Psoas muscle (tissue), 8 donors: ENCODE data around the gene IRAK1. TPM values are rescaled to one million over a fixed set of nuclear protein-coding genes. Genes with fewer than 3 reads are reported as not detected.

ENCODE experiments used
- ATAC-seq, 4 donors: fragments of 200-7000 bp; cut with Tn5 transposase; one replicate each; pipeline ENCODE4 v1.9.1; 2020; ENCODE audit warnings: moderate library complexity in 3 of 4, mild to moderate bottlenecking in 2 of 4
- DNase-seq, 2 donors: peaks; one replicate each; pipeline ENCODE4 v3.0.0-alpha.2; 2020
- H3K27ac ChIP-seq: fragments of 200-600 bp; one replicate; pipeline ENCODE4 v1.8.0; 2022
- H3K27me3 ChIP-seq, 3 donors: fragments of 200-600 bp in 1 of 3; one replicate each; pipeline versions ENCODE4 v1.6.1 to v1.8.0; 2013 to 2022; ENCODE audit warnings: low read length in 2 of 3, mild to moderate bottlenecking in 2 of 3, moderate library complexity in 1 of 3; ENCODE audit not compliant: insufficient read depth in 3 of 3
- H3K36me3 ChIP-seq, 2 donors: fragments of 200-600 bp in 1 of 2; one replicate each; pipeline versions ENCODE4 v1.6.1 to v1.8.0; 2013 to 2022; ENCODE audit warnings: low read depth in 1 of 2, mild to moderate bottlenecking in 1 of 2, moderate library complexity in 1 of 2; ENCODE audit not compliant: insufficient read depth in 1 of 2
- H3K4me1 ChIP-seq: fragments of 200-600 bp; one replicate; pipeline ENCODE4 v1.8.0; 2022
- H3K4me3 ChIP-seq: fragments of 200-600 bp; one replicate; pipeline ENCODE4 v1.8.0; 2022; ENCODE audit warnings: mild to moderate bottlenecking
- H3K9me3 ChIP-seq: fragments of 200-600 bp; one replicate; pipeline ENCODE4 v1.8.0; 2022
- WGBS, 3 donors: extraction: QIAGEN DNeasy Blood & Tissue Kit; methylation state at CpG; one replicate each; pipeline versions ENCODE4 v1.1.6 to v1.1.7; 2013; 5-methylcytosine and 5-hydroxymethylcytosine counted together
- intact Hi-C, 2 donors: fragments of 100-400 bp; cut with DNase I; formaldehyde crosslinking; loops; one replicate each; pipeline versions ENCODE4 v1.11.0 to v1.14.2; 2022
- polyA plus RNA-seq, 3 donors: library from polyadenylated mRNA; stranded (reverse); fragments of 200-250 nt; gene quantifications; one replicate each; pipeline ENCODE4 v1.2.3, GENCODE V29; 2013
- total RNA-seq, 4 donors: library from RNA; stranded (reverse); fragmentation: NEBNext Ultra II Directional in 2 of 4; extraction: Animal tissue kit (Norgen Biotek cat#: 25700) in 2 of 4; gene quantifications; one replicate each; pipeline versions ENCODE4 v1.2.1 to v1.2.4, GENCODE V29; 2021 to 2023
- TF ChIP-seq, protein P1 (sequence below): fragments of 200-600 bp; IDR thresholded peaks from one replicate; pipeline ENCODE4 v1.8.0; 2022; ENCODE audit warnings: antibody characterized with exemption
- donor health status: healthy with polysubstance abuse.
- donor health status: DM: no; HTN: no; CAD: no; lungs with moderate emphysema.
- donor health status: Bipolar disorder and iron deficiency.
- donor health status: healthy.
- donor health status: DM: yes; HTN: yes; CAD: no.
- donor health status: DM: no; HTN: no; CAD: no.
- donor health status: DM: no; HTN: no; CAD: no.
- donor health status: DM: yes; HTN: yes; CAD: no.

The IRAK1 gene
- total and polyA plus RNA-seq, 7 donors, result 56.1 to 368 (median 127) TPM

DNA sequence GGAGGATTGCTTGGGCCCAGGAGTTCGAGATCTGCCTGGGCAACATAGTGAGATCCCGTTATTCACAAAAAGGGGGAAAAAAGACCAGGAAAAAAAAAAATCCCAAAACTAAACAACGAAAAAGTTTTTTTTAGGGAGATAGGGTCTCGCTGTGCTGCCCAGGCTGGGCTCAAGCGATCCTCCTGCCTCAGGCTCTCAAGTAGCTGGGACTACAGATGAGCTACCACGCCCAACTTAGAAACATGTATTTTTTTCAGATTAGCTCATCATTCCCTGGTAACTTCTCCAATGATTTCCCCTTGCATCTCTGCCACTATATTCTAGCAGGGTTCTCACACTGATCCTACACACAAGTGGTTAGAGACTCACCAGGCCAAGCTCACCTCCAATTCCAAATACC is 24.4 kb upstream of the IRAK1 start:
- ATAC-seq (no peak), DNase-seq (no peak)
- H3K4me3 ChIP-seq, result no peak overlapping the region
- H3K36me3 ChIP-seq, result no peaks in the 10 kb centered on the region
- intact Hi-C loops, result no loop called here
- WGBS, 3 donors, result 67 to 96% (median 78%) methylated on average over 6 of the region's 6 CpGs
- TF ChIP-seq, protein P1, sequence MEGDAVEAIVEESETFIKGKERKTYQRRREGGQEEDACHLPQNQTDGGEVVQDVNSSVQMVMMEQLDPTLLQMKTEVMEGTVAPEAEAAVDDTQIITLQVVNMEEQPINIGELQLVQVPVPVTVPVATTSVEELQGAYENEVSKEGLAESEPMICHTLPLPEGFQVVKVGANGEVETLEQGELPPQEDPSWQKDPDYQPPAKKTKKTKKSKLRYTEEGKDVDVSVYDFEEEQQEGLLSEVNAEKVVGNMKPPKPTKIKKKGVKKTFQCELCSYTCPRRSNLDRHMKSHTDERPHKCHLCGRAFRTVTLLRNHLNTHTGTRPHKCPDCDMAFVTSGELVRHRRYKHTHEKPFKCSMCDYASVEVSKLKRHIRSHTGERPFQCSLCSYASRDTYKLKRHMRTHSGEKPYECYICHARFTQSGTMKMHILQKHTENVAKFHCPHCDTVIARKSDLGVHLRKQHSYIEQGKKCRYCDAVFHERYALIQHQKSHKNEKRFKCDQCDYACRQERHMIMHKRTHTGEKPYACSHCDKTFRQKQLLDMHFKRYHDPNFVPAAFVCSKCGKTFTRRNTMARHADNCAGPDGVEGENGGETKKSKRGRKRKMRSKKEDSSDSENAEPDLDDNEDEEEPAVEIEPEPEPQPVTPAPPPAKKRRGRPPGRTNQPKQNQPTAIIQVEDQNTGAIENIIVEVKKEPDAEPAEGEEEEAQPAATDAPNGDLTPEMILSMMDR, result no peak
- H3K27me3 ChIP-seq, result peaks cover 0 to 23% (median 0%) of the 10 kb centered on the region in 3 donors
- H3K9me3 ChIP-seq, result no peaks in the 10 kb centered on the region
- peaks cover 77% of the 10 kb centered on the region for H3K4me1 ChIP-seq
- peak overlapping the region; percentile 65 for H3K27ac ChIP-seq

- no peak for DNase-seq
- H3K27me3 ChIP-seq, result peaks cover 0 to 16% (median 0%) of the 10 kb centered on the region in 3 donors
- TF ChIP-seq, protein P1, result no peak
- WGBS, 3 donors, result 32 to 54% (median 41%) methylated on average over 5 of the region's 5 CpGs
- H3K27ac ChIP-seq, result peak overlapping the region; percentile 65
- no peaks in the 10 kb centered on the region for H3K9me3 ChIP-seq
- no peaks in the 10 kb centered on the region for H3K36me3 ChIP-seq
- peak in 2 of 4 donors; percentile 38 to 41 for ATAC-seq
- intact Hi-C loops, result no loop called here
- H3K4me3 ChIP-seq, result no peak overlapping the region
- peaks cover 68% of the 10 kb centered on the region for H3K4me1 ChIP-seq
Measured at GRCh38 chrX:154043003-154043763, 23.5 kb upstream of the IRAK1 start.

GRCh38 chrX:154040863-154041262 is 21.2 kb upstream of the IRAK1 start:
- peaks cover 0 to 18% (median 0%) of the 10 kb centered on the region in 3 donors for H3K27me3 ChIP-seq
- intact Hi-C loops, result no loop called here
- peak overlapping the region; percentile 70 for H3K27ac ChIP-seq
- 42 to 61% (median 61%) methylated on average over 13 of the region's 13 CpGs for WGBS, 3 donors
- TF ChIP-seq, protein P1, result no peak
- H3K36me3 ChIP-seq, result no peaks in the 10 kb centered on the region
- H3K4me3 ChIP-seq, result no peak overlapping the region
- no peak for DNase-seq
- H3K9me3 ChIP-seq, result no peaks in the 10 kb centered on the region
- peaks cover 48% of the 10 kb centered on the region for H3K4me1 ChIP-seq
- peak; percentile 29 to 69 (median 60) for ATAC-seq

GRCh38 chrX:154040307-154040756 is 20.6 kb upstream of the IRAK1 start:
- intact Hi-C loops, result no loop called here
- ATAC-seq (peak; percentile 67 to 80 (median 74)), DNase-seq (no peak)
- Histone ChIP-seq H3K4me1 (peaks cover 46% of the 10 kb centered on the region), H3K4me3 (no peak overlapping the region), H3K27me3 (peaks cover 0 to 16% (median 0%) of the 10 kb centered on the region in 3 donors), H3K36me3 (no peaks in the 10 kb centered on the region), H3K27ac (peak overlapping the region; percentile 70), H3K9me3 (no peaks in the 10 kb centered on the region)
- TF ChIP-seq, protein P1, result no peak
- 35 to 42% (median 35%) methylated on average over 7 of the region's 7 CpGs for WGBS, 3 donors
